WTC11 (cell line): ENCODE data around the gene TADA2A. TPM values are rescaled to one million over a fixed set of nuclear protein-coding genes. Genes with fewer than 3 reads are reported as not detected.

ENCODE experiments used
- ATAC-seq: fragments of 200-7000 bp; cut with Tn5 transposase; 2 replicates; pipeline ENCODE4 v1.10.0; 2021; ENCODE audit warnings: mild to moderate bottlenecking, moderate library complexity
- CTCF ChIA-PET: fragments of 300-600 bp; sonication (Branson Sonifier 250); formaldehyde crosslinking; loops from one replicate; lab custom pipeline; 2021; ENCODE audit warnings: antibody characterized with exemption; lab: Charles Lee
- POLR2A ChIA-PET: fragments of 350-600 bp; sonication (Branson Sonifier 250); formaldehyde crosslinking; loops from one replicate; lab custom pipeline; 2021; ENCODE audit warnings: antibody characterized with exemption; lab: Charles Lee
- DNase-seq: peaks from one replicate; pipeline ENCODE4 v3.0.0; 2021; ENCODE audit warnings: low spot score
- H3K27ac Mint-ChIP-seq: 2 replicates; pipeline ENCODE4 v1.8.0; 2021; ENCODE audit warnings: mixed read lengths
- H3K27me3 Mint-ChIP-seq: 2 replicates; pipeline ENCODE4 v1.8.0; 2021; ENCODE audit warnings: low read depth, mild to moderate bottlenecking, moderate library complexity, mixed read lengths
- H3K36me3 Mint-ChIP-seq: 2 replicates; pipeline ENCODE4 v1.8.0; 2021; ENCODE audit warnings: mixed read lengths
- H3K4me1 Mint-ChIP-seq: 2 replicates; pipeline ENCODE4 v1.8.0; 2022; ENCODE audit warnings: mixed read lengths
- H3K4me3 Mint-ChIP-seq: 2 replicates; pipeline ENCODE4 v1.8.0; 2021; ENCODE audit warnings: mild to moderate bottlenecking, moderate library complexity, mixed read lengths
- H3K9me3 Mint-ChIP-seq: 2 replicates; pipeline ENCODE4 v1.8.0; 2021; ENCODE audit warnings: mixed read lengths
- ATF1 ChIP-seq: sonication (generic); formaldehyde crosslinking; IDR thresholded peaks from 2 replicates; pipeline ENCODE4 v1.8.1; 2023; ENCODE audit warnings: mild to moderate bottlenecking, moderate library complexity, missing genetic modification reagents
- GABPB1 ChIP-seq: sonication (generic); formaldehyde crosslinking; IDR thresholded peaks from 2 replicates; pipeline ENCODE4 v1.8.1; 2023; ENCODE audit warnings: mild to moderate bottlenecking, missing genetic modification reagents
- JAZF1 ChIP-seq: fragments of 250-450 bp; sonication (Bioruptor Pico); IDR thresholded peaks from 2 replicates; pipeline ENCODE4 v1.9.0; 2021; ENCODE audit warnings: moderate library complexity, mild to moderate bottlenecking, inconsistent platforms
- JUN ChIP-seq: sonication (generic); formaldehyde crosslinking; IDR thresholded peaks from 2 replicates; pipeline ENCODE4 v1.8.0; 2023; ENCODE audit warnings: mild to moderate bottlenecking, missing genetic modification reagents
- SOX15 ChIP-seq: fragments of 250-450 bp; sonication (Bioruptor Pico); IDR thresholded peaks from 2 replicates; pipeline ENCODE4 v1.9.0; 2021; ENCODE audit warnings: mild to moderate bottlenecking
- TCF7 ChIP-seq: sonication (generic); formaldehyde crosslinking; IDR thresholded peaks from 2 replicates; pipeline ENCODE4 v1.8.0; 2022; ENCODE audit warnings: mild to moderate bottlenecking, low read depth, missing genetic modification reagents, moderate library complexity
- TP53 ChIP-seq: sonication (generic); formaldehyde crosslinking; IDR thresholded peaks from 2 replicates; pipeline ENCODE4 v1.8.1; 2023; ENCODE audit warnings: mild to moderate bottlenecking, missing genetic modification reagents
- ZNF671 ChIP-seq: fragments of 250-450 bp; sonication (Bioruptor Pico); IDR thresholded peaks from 2 replicates; pipeline ENCODE4 v1.8.0; 2021; ENCODE audit warnings: mild to moderate bottlenecking
- total RNA-seq: library from RNA; stranded (reverse); gene quantifications from 3 replicates; pipeline ENCODE4 v1.2.3, GENCODE V29; 2021
- TF ChIP-seq, protein P1 (sequence below): sonication (generic); formaldehyde crosslinking; IDR thresholded peaks from 2 replicates; pipeline ENCODE4 v1.8.1; 2022; ENCODE audit warnings: low read depth, missing genetic modification reagents, borderline replicate concordance
- TF ChIP-seq, protein P2 (sequence below): fragments of 250-450 bp; sonication (Bioruptor Pico); IDR thresholded peaks from 2 replicates; pipeline ENCODE4 v1.9.0; 2021; ENCODE audit warnings: mild to moderate bottlenecking
- TF ChIP-seq, protein P3 (sequence below): sonication (generic); formaldehyde crosslinking; IDR thresholded peaks from 2 replicates; pipeline ENCODE4 v1.8.1; 2023; ENCODE audit warnings: mild to moderate bottlenecking, moderate library complexity, missing genetic modification reagents
- TF ChIP-seq, protein P4 (sequence below): fragments of 250-450 bp; sonication (Bioruptor Pico); IDR thresholded peaks from 2 replicates; pipeline ENCODE4 v1.9.0; 2021; ENCODE audit warnings: mild to moderate bottlenecking
- TF ChIP-seq, protein P5 (sequence below): sonication (generic); formaldehyde crosslinking; IDR thresholded peaks from 2 replicates; pipeline ENCODE4 v1.8.1; 2023; ENCODE audit warnings: mild to moderate bottlenecking, missing genetic modification reagents, borderline replicate concordance
- TF ChIP-seq, protein P6 (sequence below): sonication (generic); formaldehyde crosslinking; conservative IDR thresholded peaks from 2 replicates; pipeline ENCODE4 v1.8.1; 2022; ENCODE audit warnings: mild to moderate bottlenecking, missing genetic modification reagents

Gene TADA2A
- total RNA-seq, 1 experiment from 2014 or later, result 16.5 TPM

DNA sequence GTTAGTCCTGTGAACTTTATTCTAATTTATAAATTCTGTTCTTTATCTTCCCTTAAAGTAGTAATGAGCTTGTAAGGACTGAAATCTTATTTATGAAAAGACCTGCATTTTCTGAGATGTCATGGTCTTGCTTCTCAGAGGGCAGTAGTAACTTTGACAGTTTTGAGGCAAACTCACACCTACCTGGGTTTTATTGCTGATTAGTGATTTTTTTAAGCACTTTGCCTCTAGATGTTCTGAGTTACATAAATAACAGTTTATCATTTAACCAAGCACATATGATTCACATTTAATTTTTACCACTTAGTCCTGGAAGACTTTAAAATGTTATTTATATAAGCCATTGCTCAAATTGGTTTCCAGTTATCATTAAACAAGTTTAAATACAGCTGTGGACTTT, 93.7 kb downstream of the TADA2A start (continued):
- TF ChIP-seq, protein P1, sequence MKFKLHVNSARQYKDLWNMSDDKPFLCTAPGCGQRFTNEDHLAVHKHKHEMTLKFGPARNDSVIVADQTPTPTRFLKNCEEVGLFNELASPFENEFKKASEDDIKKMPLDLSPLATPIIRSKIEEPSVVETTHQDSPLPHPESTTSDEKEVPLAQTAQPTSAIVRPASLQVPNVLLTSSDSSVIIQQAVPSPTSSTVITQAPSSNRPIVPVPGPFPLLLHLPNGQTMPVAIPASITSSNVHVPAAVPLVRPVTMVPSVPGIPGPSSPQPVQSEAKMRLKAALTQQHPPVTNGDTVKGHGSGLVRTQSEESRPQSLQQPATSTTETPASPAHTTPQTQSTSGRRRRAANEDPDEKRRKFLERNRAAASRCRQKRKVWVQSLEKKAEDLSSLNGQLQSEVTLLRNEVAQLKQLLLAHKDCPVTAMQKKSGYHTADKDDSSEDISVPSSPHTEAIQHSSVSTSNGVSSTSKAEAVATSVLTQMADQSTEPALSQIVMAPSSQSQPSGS (CRISPR knock-in tag), result no peak
- TF ChIP-seq TP53 (CRISPR knock-in tag) (no peak), ATF1 (CRISPR knock-in tag) (no peak), JUN (no peak), GABPB1 (CRISPR knock-in tag) (no peak), TCF7 (CRISPR knock-in tag) (no peak), JAZF1 (CRISPR knock-in tag) (no peak), SOX15 (CRISPR knock-in tag) (no peak)
- TF ChIP-seq, protein P2, sequence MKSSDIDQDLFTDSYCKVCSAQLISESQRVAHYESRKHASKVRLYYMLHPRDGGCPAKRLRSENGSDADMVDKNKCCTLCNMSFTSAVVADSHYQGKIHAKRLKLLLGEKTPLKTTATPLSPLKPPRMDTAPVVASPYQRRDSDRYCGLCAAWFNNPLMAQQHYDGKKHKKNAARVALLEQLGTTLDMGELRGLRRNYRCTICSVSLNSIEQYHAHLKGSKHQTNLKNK (CRISPR knock-in tag), result no peak
- TF ChIP-seq, protein P3, sequence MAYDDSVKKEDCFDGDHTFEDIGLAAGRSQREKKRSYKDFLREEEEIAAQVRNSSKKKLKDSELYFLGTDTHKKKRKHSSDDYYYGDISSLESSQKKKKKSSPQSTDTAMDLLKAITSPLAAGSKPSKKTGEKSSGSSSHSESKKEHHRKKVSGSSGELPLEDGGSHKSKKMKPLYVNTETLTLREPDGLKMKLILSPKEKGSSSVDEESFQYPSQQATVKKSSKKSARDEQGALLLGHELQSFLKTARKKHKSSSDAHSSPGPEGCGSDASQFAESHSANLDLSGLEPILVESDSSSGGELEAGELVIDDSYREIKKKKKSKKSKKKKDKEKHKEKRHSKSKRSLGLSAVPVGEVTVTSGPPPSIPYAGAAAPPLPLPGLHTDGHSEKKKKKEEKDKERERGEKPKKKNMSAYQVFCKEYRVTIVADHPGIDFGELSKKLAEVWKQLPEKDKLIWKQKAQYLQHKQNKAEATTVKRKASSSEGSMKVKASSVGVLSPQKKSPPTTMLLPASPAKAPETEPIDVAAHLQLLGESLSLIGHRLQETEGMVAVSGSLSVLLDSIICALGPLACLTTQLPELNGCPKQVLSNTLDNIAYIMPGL, result no peak
- TF ChIP-seq, protein P4, sequence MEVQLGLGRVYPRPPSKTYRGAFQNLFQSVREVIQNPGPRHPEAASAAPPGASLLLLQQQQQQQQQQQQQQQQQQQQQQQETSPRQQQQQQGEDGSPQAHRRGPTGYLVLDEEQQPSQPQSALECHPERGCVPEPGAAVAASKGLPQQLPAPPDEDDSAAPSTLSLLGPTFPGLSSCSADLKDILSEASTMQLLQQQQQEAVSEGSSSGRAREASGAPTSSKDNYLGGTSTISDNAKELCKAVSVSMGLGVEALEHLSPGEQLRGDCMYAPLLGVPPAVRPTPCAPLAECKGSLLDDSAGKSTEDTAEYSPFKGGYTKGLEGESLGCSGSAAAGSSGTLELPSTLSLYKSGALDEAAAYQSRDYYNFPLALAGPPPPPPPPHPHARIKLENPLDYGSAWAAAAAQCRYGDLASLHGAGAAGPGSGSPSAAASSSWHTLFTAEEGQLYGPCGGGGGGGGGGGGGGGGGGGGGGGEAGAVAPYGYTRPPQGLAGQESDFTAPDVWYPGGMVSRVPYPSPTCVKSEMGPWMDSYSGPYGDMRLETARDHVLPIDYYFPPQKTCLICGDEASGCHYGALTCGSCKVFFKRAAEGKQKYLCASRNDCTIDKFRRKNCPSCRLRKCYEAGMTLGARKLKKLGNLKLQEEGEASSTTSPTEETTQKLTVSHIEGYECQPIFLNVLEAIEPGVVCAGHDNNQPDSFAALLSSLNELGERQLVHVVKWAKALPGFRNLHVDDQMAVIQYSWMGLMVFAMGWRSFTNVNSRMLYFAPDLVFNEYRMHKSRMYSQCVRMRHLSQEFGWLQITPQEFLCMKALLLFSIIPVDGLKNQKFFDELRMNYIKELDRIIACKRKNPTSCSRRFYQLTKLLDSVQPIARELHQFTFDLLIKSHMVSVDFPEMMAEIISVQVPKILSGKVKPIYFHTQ (CRISPR knock-in tag), result no peak
- TF ChIP-seq, protein P5, sequence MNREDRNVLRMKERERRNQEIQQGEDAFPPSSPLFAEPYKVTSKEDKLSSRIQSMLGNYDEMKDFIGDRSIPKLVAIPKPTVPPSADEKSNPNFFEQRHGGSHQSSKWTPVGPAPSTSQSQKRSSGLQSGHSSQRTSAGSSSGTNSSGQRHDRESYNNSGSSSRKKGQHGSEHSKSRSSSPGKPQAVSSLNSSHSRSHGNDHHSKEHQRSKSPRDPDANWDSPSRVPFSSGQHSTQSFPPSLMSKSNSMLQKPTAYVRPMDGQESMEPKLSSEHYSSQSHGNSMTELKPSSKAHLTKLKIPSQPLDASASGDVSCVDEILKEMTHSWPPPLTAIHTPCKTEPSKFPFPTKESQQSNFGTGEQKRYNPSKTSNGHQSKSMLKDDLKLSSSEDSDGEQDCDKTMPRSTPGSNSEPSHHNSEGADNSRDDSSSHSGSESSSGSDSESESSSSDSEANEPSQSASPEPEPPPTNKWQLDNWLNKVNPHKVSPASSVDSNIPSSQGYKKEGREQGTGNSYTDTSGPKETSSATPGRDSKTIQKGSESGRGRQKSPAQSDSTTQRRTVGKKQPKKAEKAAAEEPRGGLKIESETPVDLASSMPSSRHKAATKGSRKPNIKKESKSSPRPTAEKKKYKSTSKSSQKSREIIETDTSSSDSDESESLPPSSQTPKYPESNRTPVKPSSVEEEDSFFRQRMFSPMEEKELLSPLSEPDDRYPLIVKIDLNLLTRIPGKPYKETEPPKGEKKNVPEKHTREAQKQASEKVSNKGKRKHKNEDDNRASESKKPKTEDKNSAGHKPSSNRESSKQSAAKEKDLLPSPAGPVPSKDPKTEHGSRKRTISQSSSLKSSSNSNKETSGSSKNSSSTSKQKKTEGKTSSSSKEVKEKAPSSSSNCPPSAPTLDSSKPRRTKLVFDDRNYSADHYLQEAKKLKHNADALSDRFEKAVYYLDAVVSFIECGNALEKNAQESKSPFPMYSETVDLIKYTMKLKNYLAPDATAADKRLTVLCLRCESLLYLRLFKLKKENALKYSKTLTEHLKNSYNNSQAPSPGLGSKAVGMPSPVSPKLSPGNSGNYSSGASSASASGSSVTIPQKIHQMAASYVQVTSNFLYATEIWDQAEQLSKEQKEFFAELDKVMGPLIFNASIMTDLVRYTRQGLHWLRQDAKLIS (CRISPR knock-in tag), result no peak

DNA sequence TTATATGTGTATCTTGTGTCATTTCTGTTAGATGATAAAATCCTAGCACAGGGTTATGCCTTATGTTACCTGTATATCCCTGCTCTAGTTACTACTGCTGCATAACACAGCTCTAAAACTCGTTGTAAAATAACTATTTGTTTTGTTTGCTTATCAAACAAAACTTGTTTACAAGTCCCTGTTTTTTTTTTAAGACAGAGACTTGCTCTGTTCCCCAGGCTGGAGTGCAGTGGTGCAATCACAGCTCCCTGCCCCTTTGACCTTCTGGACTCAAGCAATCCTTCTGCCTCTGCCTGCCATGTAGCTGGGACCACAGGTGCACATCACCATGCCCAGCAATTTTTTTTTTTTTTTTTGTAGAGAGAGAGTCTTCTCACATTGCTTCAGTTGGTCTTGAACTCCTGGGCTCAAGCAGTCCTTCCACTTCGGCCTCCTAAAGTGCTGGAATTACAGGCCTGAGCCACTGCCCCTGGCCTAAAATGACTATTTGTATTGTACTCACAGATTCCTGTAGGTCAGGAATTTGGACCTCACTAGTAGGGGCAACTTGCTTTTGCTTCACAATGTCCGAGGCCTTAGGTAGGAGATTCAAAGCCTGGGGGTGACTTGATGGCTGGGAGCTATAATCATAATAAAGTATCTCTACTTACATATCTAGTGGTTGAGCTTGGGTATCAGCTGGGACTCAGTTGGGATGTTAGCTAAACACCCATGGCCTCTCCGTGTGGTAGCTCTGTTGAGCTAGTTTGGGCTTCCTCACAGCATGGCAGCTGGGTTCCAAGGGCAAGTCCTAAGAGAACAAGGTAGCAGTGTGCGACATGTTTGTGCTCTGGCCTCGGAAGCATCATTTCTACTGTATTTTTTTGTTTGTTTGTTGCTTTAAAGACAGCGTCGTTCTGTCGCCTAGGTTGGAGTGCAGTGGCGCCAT, 95.6 kb downstream of the TADA2A start:
- Mint-ChIP-seq H3K4me1 (peaks cover 19% of the 10 kb centered on the region), H3K27me3 (no peaks in the 10 kb centered on the region), H3K4me3 (no peak overlapping the region), H3K9me3 (no peaks in the 10 kb centered on the region), H3K27ac (peak overlapping the region; percentile 53; the same call in 1 of the 2 replicates), H3K36me3 (peaks cover 3% of the 10 kb centered on the region; the same call in 1 of the 2 replicates)
- ATAC-seq (no peak), DNase-seq (no peak)
- POLR2A ChIA-PET, result no interaction called here
- TF ChIP-seq ZNF671 (CRISPR knock-in tag) (no peak), GABPB1 (CRISPR knock-in tag) (peak; percentile 83)
- TF ChIP-seq, protein P6, sequence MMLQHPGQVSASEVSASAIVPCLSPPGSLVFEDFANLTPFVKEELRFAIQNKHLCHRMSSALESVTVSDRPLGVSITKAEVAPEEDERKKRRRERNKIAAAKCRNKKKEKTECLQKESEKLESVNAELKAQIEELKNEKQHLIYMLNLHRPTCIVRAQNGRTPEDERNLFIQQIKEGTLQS (CRISPR knock-in tag), result no peak
- CTCF ChIA-PET, result interaction anchor here (1.2 to 1.3 kb wide), 2 partner anchors 19 to 25 kb away, joined by 3 read pairs; no protein-coding TSS in a partner anchor
